ENCODE measurements around the gene OR6C75.
"Not testable (repeated sequence)": the region's sequence is repeated elsewhere in the genome, so short reads cannot be mapped to it uniquely, and the experiment has no call there.

DNA sequence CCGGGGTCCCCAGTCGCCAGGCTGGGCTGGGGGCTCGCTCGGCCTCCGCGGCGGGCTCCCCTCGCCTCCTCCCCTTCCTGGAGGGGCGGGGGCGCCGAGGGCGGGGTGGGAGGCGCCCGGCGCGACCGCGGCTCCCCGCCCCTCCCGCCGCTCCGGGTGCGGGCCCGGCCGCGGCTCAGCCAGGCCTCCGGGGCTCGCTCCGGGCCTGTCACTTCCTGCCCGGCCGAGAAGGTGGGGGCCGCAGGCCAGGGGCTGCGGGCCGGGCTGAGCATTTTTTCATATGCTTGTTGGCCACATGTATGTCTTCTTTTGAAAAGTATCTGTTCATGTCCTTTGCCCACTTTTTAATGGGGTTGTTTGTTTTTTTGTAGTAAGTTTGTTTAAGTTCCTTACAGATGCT is 52.1 kb downstream of the OR6C75 start:
- TF ChIP-seq CTCF (IDR thresholded peaks at IDR 0.05; ENCODE audit: insufficient read depth, low read length, poor library complexity, severe bottlenecking); EZH2phosphoT487 (conservative IDR thresholded peaks at IDR 0.05; ENCODE audit: low read length): not testable (repeated sequence)

Data from SU-DHL-6 (cell line).